DOHH2 (cell line): ENCODE measurements around the gene C5orf58.

Experiments
- H3F3A ChIP-seq: fragments of 200-600 bp; sonication (generic), shearing (Covaris generic); 2 replicates; pipeline ENCODE4 v1.6.0; 2016; ENCODE audit warnings: antibody characterized with exemption, mild to moderate bottlenecking; ENCODE audit not compliant: control insufficient read depth, insufficient read depth
- H3K27ac ChIP-seq: fragments of 200-600 bp; sonication (generic); 2 replicates; pipeline ENCODE4 v1.5.1; 2014; ENCODE audit warnings: low read depth, mild to moderate bottlenecking, low read length, moderate library complexity
- H3K27me3 ChIP-seq: fragments of 200-600 bp; sonication (generic); 2 replicates; pipeline ENCODE4 v1.6.1; 2014; ENCODE audit warnings: mild to moderate bottlenecking, low read length, mixed read lengths; ENCODE audit not compliant: control insufficient read depth
- H3K36me3 ChIP-seq: fragments of 200-600 bp; sonication (generic); 2 replicates; pipeline ENCODE4 v1.6.1; 2014; ENCODE audit warnings: mild to moderate bottlenecking, low read length, moderate library complexity, mixed read lengths; ENCODE audit not compliant: control insufficient read depth
- H3K4me1 ChIP-seq: fragments of 200-600 bp; sonication (generic); 2 replicates; pipeline ENCODE4 v1.6.1; 2014; ENCODE audit warnings: mild to moderate bottlenecking, low read length, mixed read lengths; ENCODE audit not compliant: control insufficient read depth
- H3K4me2 ChIP-seq: fragments of 200-600 bp; sonication (generic); 2 replicates; pipeline ENCODE4 v1.6.0; 2014; ENCODE audit warnings: mild to moderate bottlenecking, low read length, moderate library complexity
- H3K4me3 ChIP-seq: fragments of 200-600 bp; sonication (generic); 2 replicates; pipeline ENCODE4 v1.5.1; 2014; ENCODE audit warnings: mild to moderate bottlenecking, low read length, mixed read lengths
- H3K79me2 ChIP-seq: fragments of 200-600 bp; sonication (generic); 2 replicates; pipeline ENCODE4 v1.6.1; 2014; ENCODE audit warnings: mild to moderate bottlenecking, low read length, mixed read lengths; ENCODE audit not compliant: control insufficient read depth
- H3K9me2 ChIP-seq: fragments of 200-600 bp; sonication (generic); replicated peaks from 2 replicates; pipeline ENCODE4 v1.6.1; 2014; ENCODE audit warnings: mild to moderate bottlenecking, low read length, mixed read lengths; ENCODE audit not compliant: control insufficient read depth
- H3K9me3 ChIP-seq: fragments of 200-600 bp; sonication (generic); 2 replicates; pipeline ENCODE4 v1.6.1; 2014; ENCODE audit warnings: antibody characterized with exemption, low read length, mixed read lengths; ENCODE audit not compliant: control insufficient read depth, insufficient read depth
- H4K20me1 ChIP-seq: fragments of 200-600 bp; sonication (generic); 2 replicates; pipeline ENCODE4 v1.6.0; 2014; ENCODE audit warnings: low read depth, mild to moderate bottlenecking, antibody characterized with exemption, low read length, moderate library complexity; ENCODE audit not compliant: control insufficient read depth, insufficient read depth
- EZH2phosphoT487 ChIP-seq: fragments of 200-600 bp; sonication (generic); IDR thresholded peaks from 2 replicates; pipeline ENCODE4 v1.6.1; 2017; ENCODE audit warnings: borderline replicate concordance, mild to moderate bottlenecking, antibody characterized with exemption, low read length, moderate library complexity, mixed read lengths
- TF ChIP-seq, protein P1 (sequence below): fragments of 200-600 bp; sonication (generic); IDR thresholded peaks from one replicate; pipeline ENCODE4 v1.5.1; 2014; ENCODE audit warnings: antibody characterized with exemption, mild to moderate bottlenecking, low read depth, low read length; ENCODE audit not compliant: poor library complexity, severe bottlenecking

Gene C5orf58

DNA sequence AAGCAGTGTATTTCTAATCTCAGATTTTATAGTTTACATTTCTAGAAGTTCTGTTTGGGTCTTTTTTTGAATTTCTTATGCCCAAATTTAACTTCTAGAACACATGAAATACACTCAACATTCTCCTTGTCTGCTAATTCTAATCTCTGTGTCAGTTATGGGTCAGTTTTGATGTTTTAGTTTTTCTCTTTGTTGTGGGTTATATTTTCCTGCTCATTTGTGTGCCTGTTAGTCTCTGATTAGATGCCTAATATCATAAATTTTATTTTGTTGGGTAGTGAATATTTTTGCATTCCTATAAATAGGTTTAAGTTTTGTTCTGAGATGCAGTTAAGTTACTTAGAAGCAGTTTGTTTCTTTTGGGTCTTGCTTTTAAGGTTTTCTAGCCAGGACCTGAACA lies 52.4 kb downstream of the C5orf58 start:
- H3F3A ChIP-seq: no peaks in the 10 kb centered on the region
- TF ChIP-seq EZH2phosphoT487: no peak
- TF ChIP-seq, protein P1, sequence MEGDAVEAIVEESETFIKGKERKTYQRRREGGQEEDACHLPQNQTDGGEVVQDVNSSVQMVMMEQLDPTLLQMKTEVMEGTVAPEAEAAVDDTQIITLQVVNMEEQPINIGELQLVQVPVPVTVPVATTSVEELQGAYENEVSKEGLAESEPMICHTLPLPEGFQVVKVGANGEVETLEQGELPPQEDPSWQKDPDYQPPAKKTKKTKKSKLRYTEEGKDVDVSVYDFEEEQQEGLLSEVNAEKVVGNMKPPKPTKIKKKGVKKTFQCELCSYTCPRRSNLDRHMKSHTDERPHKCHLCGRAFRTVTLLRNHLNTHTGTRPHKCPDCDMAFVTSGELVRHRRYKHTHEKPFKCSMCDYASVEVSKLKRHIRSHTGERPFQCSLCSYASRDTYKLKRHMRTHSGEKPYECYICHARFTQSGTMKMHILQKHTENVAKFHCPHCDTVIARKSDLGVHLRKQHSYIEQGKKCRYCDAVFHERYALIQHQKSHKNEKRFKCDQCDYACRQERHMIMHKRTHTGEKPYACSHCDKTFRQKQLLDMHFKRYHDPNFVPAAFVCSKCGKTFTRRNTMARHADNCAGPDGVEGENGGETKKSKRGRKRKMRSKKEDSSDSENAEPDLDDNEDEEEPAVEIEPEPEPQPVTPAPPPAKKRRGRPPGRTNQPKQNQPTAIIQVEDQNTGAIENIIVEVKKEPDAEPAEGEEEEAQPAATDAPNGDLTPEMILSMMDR: no peak
- no peak overlapping the region for H3K4me3 ChIP-seq
- H3K9me3 ChIP-seq: no peaks in the 10 kb centered on the region
- no peaks in the 10 kb centered on the region for H3K4me1 ChIP-seq
- H3K36me3 ChIP-seq: no peaks in the 10 kb centered on the region
- peaks cover 14% of the 10 kb centered on the region for H3K27me3 ChIP-seq
- H3K27ac ChIP-seq: no peak overlapping the region
- H4K20me1 ChIP-seq: no peaks in the 10 kb centered on the region
- no peak overlapping the region for H3K4me2 ChIP-seq
- H3K9me2 ChIP-seq: no peaks in the 10 kb centered on the region
- no peaks in the 10 kb centered on the region for H3K79me2 ChIP-seq

DNA sequence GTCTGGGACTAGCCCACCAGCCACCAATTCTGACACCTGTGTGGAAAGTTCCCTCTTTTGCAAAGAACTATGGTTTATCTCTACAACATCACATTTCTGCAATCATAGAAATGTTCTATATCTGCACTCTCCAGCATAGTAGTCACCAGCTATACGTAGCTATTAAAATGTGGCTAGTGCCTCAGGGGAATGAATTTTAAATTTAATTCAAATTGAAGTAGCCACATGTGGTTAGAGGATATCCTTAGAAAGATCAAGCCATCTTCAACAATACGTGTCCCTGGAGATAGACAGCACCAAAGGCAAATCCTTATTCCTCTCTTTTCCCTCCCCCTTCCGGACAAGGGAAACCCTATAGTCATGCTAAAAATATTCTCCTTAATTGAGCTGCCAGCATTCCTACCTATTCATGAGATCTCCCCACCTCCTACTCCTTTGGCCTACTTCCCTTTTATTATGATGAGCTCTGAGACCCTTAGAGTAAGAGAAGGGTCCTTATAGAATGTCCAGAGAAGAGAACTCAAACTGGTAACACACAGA lies 53.7 kb downstream of the C5orf58 start:
- TF ChIP-seq, protein P1: no peak
- TF ChIP-seq EZH2phosphoT487: no peak
- Histone ChIP-seq H3K27ac (no peak overlapping the region), H3K4me2 (no peak overlapping the region), H3F3A (no peaks in the 10 kb centered on the region), H4K20me1 (no peaks in the 10 kb centered on the region), H3K4me1 (no peaks in the 10 kb centered on the region), H3K9me3 (no peaks in the 10 kb centered on the region), H3K27me3 (peaks cover 14% of the 10 kb centered on the region), H3K79me2 (no peaks in the 10 kb centered on the region), H3K9me2 (no peaks in the 10 kb centered on the region), H3K36me3 (no peaks in the 10 kb centered on the region), H3K4me3 (no peak overlapping the region)

DNA sequence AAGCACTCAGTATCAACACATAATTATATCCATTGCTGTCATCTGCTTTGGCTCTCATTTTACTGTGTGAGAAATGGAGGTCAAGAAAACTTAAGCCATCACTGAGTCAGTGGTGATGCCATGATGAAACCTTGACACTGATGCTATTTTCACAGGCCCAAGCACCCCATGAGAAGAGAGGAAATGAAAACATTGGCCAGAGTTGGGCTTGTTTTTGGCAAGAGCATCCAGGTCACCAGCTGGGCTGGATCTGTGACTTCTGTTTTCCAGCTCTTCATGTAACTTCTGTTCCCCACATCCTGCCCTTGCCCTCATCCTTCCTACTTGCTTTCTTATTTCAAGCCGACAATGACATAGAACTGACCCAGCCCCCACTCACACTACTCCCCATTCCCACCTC lies 54.7 kb downstream of the C5orf58 start:
- H3K4me1 ChIP-seq: no peaks in the 10 kb centered on the region
- H3K9me2 ChIP-seq: no peaks in the 10 kb centered on the region
- H3K9me3 ChIP-seq: no peaks in the 10 kb centered on the region
- TF ChIP-seq EZH2phosphoT487: no peak
- TF ChIP-seq, protein P1: no peak
- peaks cover 15% of the 10 kb centered on the region for H3K27me3 ChIP-seq
- no peak overlapping the region for H3K4me2 ChIP-seq
- no peaks in the 10 kb centered on the region for H3K36me3 ChIP-seq
- no peaks in the 10 kb centered on the region for H3F3A ChIP-seq
- no peaks in the 10 kb centered on the region for H3K79me2 ChIP-seq
- no peaks in the 10 kb centered on the region for H4K20me1 ChIP-seq
- H3K4me3 ChIP-seq: no peak overlapping the region
- H3K27ac ChIP-seq: no peak overlapping the region
